Transverse colon (tissue), 4 donors: Measurements from ENCODE around the gene ACTBL2. TPM values are rescaled to one million over a fixed set of nuclear protein-coding genes. Genes with fewer than 3 reads are reported as not detected.

Experiments
- DNase-seq: peaks from one replicate; pipeline ENCODE4 v3.0.0-alpha.2; 2019
- H3K27ac ChIP-seq, 4 donors: fragments of 200-600 bp; sonication (generic); 2 replicates each; pipeline ENCODE4 v1.5.1; 2016 to 2018; ENCODE audit warnings: inconsistent platforms in 4 of 4
- H3K27me3 ChIP-seq: fragments of 200-600 bp; sonication (generic); 2 replicates; pipeline ENCODE4 v1.5.1; 2017; ENCODE audit warnings: inconsistent platforms
- H3K36me3 ChIP-seq, 4 donors: fragments of 200-600 bp; sonication (generic); 2 replicates each; pipeline ENCODE4 v1.5.1; 2017 to 2019; ENCODE audit warnings: inconsistent platforms in 4 of 4
- H3K4me1 ChIP-seq, 4 donors: fragments of 200-600 bp; sonication (generic); 2 replicates each; pipeline ENCODE4 v1.5.1; 2017 to 2020; ENCODE audit warnings: inconsistent platforms in 4 of 4
- H3K4me3 ChIP-seq, 4 donors: fragments of 200-600 bp; sonication (generic); 1 replicate in 1 of 4; 2 replicates in 3 of 4; pipeline versions ENCODE4 v1.5.1 to v1.6.1; 2017 to 2019; ENCODE audit warnings: inconsistent platforms in 4 of 4
- H3K9me3 ChIP-seq, 2 donors: fragments of 200-600 bp; sonication (generic); 2 replicates each; pipeline ENCODE4 v1.5.1; 2017 to 2019; ENCODE audit warnings: inconsistent platforms in 2 of 2
- EP300 ChIP-seq: sonication (generic); formaldehyde crosslinking; IDR thresholded peaks from one replicate; pipeline ENCODE4 v1.6.1; 2017; ENCODE audit warnings: antibody characterized with exemption, low read depth
- POLR2A ChIP-seq: fragments of 450-650 bp; IDR thresholded peaks from one replicate; pipeline ENCODE4 v1.6.1; 2016; ENCODE audit warnings: antibody characterized with exemption, mild to moderate bottlenecking, moderate library complexity
- POLR2AphosphoS5 ChIP-seq, 3 donors: sonication (generic); formaldehyde crosslinking; IDR thresholded peaks; one replicate each; pipeline ENCODE4 v1.6.1; 2016; ENCODE audit warnings: antibody characterized with exemption in 3 of 3
- WGBS, 2 donors: methylation state at CpG; one replicate each; pipeline ENCODE4 v1.1.5; 2018; ENCODE audit warnings: low coverage in 1 of 2; 5-methylcytosine and 5-hydroxymethylcytosine counted together
- in situ Hi-C, 4 donors: fragments of 200-750 bp; cut with MboI; loops; one replicate each; pipeline versions ENCODE4 v1.15.0 to v1.15.1; 2017; ENCODE audit warnings: low sequenced_read_pairs in 3 of 4, low pct_ligation_motif_present in 1 of 4, low pct_unique_long_range_greater_than_20kb in 1 of 4
- intact Hi-C: fragments of 100-400 bp; cut with DNase I; formaldehyde crosslinking; loops from one replicate; pipeline ENCODE4 v1.15.1; 2023; ENCODE audit warnings: low total_unique reads
- total RNA-seq, 4 donors: library from RNA; depleted of rRNA; stranded (reverse); fragments of >200 nt; gene quantifications; one replicate each; pipeline ENCODE4 v1.1.0, GENCODE V29; 2016
- TF ChIP-seq, protein P1 (sequence below), 5 experiments: fragments of 200-600 bp in 3 of 5; fragments of 450-650 bp in 2 of 5; sonication (generic) in 3 of 5; IDR thresholded peaks; 1 replicate in 2 of 5; 2 replicates in 3 of 5; pipeline ENCODE4 v1.5.1; 2016 to 2017; ENCODE audit warnings: antibody characterized with exemption in 5 of 5, inconsistent platforms in 3 of 5, mild to moderate bottlenecking in 2 of 5, moderate library complexity in 1 of 5

Gene ACTBL2
- total RNA-seq, 4 donors from 2014 or later: not detected

GRCh38 chr5:57511321-57511720, 28.7 kb upstream of the ACTBL2 start:
- intact Hi-C loops (no loop called here), in situ Hi-C loops (loop anchor here in 2 of 4 donors (25.0 kb wide), 1 partner anchor 951 kb away; the partner anchor contains the start of gene PLK2 (in 2 of the 2))
- Histone ChIP-seq H3K4me1 (no peaks in the 10 kb centered on the region), H3K27me3 (no peaks in the 10 kb centered on the region), H3K9me3 (no peaks in the 10 kb centered on the region), H3K36me3 (no peaks in the 10 kb centered on the region), H3K4me3 (no peak overlapping the region), H3K27ac (no peak overlapping the region)
- no peak for TF ChIP-seq POLR2A
- no peak for TF ChIP-seq POLR2AphosphoS5 (IDR thresholded peaks at IDR 0.05)
- TF ChIP-seq, protein P1, sequence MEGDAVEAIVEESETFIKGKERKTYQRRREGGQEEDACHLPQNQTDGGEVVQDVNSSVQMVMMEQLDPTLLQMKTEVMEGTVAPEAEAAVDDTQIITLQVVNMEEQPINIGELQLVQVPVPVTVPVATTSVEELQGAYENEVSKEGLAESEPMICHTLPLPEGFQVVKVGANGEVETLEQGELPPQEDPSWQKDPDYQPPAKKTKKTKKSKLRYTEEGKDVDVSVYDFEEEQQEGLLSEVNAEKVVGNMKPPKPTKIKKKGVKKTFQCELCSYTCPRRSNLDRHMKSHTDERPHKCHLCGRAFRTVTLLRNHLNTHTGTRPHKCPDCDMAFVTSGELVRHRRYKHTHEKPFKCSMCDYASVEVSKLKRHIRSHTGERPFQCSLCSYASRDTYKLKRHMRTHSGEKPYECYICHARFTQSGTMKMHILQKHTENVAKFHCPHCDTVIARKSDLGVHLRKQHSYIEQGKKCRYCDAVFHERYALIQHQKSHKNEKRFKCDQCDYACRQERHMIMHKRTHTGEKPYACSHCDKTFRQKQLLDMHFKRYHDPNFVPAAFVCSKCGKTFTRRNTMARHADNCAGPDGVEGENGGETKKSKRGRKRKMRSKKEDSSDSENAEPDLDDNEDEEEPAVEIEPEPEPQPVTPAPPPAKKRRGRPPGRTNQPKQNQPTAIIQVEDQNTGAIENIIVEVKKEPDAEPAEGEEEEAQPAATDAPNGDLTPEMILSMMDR (IDR thresholded peaks at IDR 0.05): no peak
- TF ChIP-seq EP300: no peak
- 40 to 74% methylated on average over 1 of the region's 1 CpG for WGBS, 2 donors
- no peak for DNase-seq

DNA sequence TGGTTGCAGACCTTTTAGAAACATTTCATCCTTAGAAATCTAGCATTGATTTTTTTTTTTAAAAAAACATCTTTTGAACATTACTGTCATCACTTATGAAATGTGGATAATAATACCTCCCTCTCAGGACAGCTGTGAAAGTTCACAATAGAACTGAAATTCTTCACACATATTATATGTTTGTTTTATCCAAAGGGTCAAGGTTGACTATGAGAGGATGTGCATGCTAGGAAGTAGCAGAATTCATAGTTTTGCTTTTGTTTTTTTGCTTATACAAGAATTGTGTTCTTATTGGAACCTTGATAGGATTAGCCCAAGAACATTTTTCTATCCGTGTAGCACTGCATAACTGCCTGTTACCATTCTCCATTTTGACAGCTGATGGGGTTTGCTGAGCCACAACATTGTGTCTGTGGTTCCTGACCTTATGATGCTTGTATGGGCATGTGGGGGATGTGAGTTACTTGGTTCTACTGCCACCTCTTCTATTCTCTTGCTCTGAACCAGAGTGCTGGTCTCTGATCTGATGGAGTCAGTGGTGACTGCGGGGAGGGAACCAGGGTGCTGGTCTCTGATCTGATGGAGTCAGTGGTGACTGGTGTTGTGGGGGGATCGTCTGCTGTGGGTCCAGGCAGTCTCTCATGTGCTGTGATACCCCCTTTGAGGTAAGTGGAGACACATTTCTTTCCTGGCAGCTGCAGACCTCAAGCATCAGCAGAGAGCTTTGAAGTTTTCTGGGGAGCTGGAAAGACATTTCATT, 27.1 kb upstream of the ACTBL2 start:
- in situ Hi-C loops: loop anchor here in 2 of 4 donors (25.0 kb wide), 1 partner anchor 953 kb away; the partner anchor contains the start of gene PLK2 (in 2 of the 2)
- Histone ChIP-seq H3K4me3 (no peak overlapping the region), H3K4me1 (no peaks in the 10 kb centered on the region), H3K9me3 (no peaks in the 10 kb centered on the region), H3K36me3 (no peaks in the 10 kb centered on the region), H3K27ac (no peak overlapping the region), H3K27me3 (no peaks in the 10 kb centered on the region)
- intact Hi-C loops: no loop called here
- TF ChIP-seq EP300 (no peak), POLR2A (no peak), POLR2AphosphoS5 (IDR thresholded peaks at IDR 0.05) (no peak)
- TF ChIP-seq, protein P1 (IDR thresholded peaks at IDR 0.05): no peak
- 66 to 86% methylated on average over 1 to 3 of the region's 3 CpGs for WGBS, 2 donors
- no peak for DNase-seq

GRCh38 chr5:57508211-57508610, 25.6 kb upstream of the ACTBL2 start:
- WGBS, 2 donors: 67 to 69% methylated on average over 2 of the region's 2 CpGs
- Histone ChIP-seq H3K27me3 (no peaks in the 10 kb centered on the region), H3K4me1 (no peaks in the 10 kb centered on the region), H3K9me3 (no peaks in the 10 kb centered on the region), H3K36me3 (no peaks in the 10 kb centered on the region), H3K27ac (no peak overlapping the region), H3K4me3 (no peak overlapping the region)
- no peak for DNase-seq
- intact Hi-C loops: no loop called here
- in situ Hi-C loops: loop anchor here in 2 of 4 donors (25.0 kb wide), 1 partner anchor 954 kb away; the partner anchor contains the start of gene PLK2 (in 2 of the 2)
- no peak for TF ChIP-seq POLR2AphosphoS5 (IDR thresholded peaks at IDR 0.05)
- no peak for TF ChIP-seq EP300
- TF ChIP-seq, protein P1 (IDR thresholded peaks at IDR 0.05): no peak
- no peak for TF ChIP-seq POLR2A

DNA sequence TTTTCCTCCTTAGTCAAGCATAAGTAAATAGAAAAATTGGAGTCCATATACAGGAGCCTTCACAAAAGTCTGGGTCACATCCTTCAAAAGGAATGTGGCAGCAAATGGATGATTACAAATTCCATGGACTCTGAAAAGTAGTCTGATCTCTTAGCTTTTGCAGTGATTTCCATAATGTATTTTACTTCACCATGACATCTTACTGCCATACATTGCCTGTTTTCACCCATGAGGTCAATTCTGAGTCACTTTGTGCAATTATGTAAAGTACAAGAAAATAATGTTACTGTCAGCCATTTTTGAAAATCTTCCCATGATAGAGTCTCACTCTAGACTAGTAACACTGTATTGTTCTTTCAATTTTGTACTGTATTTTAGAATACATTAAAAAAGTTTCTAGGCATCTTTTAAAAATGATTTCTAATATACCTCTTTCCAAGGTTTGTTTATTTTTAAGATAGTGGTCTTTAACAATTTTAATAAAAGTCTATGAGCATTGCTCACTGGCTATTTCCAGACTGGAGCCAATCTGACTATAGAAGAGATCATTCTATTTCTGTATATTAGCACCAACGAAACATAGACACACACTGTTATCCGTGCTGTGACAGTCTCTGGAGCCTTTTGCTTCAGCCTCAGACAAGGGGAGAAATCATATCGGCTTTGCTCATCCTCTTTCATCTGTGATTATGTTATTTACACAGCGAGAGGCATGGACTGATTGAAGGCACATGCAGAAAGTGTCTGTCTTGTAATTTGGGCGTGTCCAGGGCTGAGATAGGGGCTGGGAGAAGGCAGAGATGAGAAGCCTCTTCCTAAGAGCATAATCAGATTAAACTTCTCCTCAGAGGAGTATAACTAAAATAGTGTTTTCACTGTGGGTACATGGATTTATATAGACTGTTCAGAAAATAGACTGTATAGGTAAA, 22.9 kb upstream of the ACTBL2 start:
- Histone ChIP-seq H3K27ac (no peak overlapping the region), H3K4me1 (no peaks in the 10 kb centered on the region), H3K36me3 (no peaks in the 10 kb centered on the region), H3K27me3 (no peaks in the 10 kb centered on the region), H3K4me3 (no peak overlapping the region), H3K9me3 (no peaks in the 10 kb centered on the region)
- intact Hi-C loops: no loop called here
- no peak for DNase-seq
- 66 to 73% methylated on average over 5 of the region's 5 CpGs for WGBS, 2 donors
- in situ Hi-C loops: loop anchor here in 2 of 4 donors (25.0 kb wide), 1 partner anchor 957 kb away; the partner anchor contains the start of gene PLK2 (in 2 of the 2)
- TF ChIP-seq POLR2A: no peak
- TF ChIP-seq, protein P1 (IDR thresholded peaks at IDR 0.05): no peak
- no peak for TF ChIP-seq EP300
- TF ChIP-seq POLR2AphosphoS5 (IDR thresholded peaks at IDR 0.05): no peak
